ENCODE measurements around the gene CYTH1.

The CYTH1 gene

DNA sequence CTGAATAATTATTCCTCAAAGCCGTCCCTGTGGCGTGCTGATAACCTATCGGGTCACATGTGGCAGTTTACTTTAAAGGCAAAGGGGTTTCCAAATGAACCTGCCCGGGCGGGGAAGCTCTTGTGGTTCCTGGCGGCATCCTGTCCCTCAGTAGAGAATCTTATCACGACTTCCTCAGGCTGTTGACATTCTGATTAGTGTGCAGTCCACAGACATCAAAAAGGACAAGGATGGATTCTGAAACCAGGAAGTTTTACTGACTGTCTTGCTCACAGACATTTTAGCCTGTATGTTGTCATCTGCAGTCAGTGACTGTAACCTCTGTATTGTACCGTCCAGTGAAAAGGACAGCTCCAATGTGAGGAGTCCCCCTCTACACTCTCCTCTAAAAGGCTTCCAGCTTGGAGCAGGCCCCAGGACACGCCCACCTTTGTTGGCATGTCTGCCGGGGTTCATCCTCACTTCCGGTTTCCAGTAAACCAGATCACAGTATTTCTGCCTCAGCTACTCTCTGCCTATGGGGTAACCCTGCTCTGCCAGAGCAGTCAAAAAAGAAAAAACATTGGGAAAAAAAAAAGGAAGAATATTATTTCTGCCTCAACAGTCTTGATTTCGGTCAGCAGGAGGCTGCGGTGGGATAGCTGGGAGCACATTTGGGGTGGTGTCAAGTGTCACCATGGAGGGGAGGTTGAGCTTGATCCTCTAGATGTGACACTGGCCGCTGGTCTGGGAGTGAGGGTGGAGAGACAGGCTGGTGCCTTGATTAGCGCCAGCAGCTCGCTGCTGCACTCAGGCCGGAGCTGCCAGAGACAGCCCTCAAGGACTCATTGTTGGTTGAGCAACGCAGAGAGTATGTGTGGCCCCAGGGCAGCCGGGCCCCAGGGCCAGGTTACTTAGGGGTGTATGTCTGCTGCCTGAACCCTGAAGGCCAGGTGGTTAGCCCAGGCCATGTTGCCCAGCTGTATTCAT, 115.8 kb downstream of the CYTH1 start:
- peak; percentile 30 for DNase-seq (ENCODE audit: low read depth)
- TF ChIP-seq CTCF (conservative IDR thresholded peaks at IDR 0.05; ENCODE audit: low read length) = no peak
- no peak overlapping the region for H3K4me3 ChIP-seq (ENCODE audit: low read length)

GRCh38 chr17:78665387-78665951, 116.6 kb downstream of the CYTH1 start:
- TF ChIP-seq CTCF (conservative IDR thresholded peaks at IDR 0.05; ENCODE audit: low read length) = no peak

DNA sequence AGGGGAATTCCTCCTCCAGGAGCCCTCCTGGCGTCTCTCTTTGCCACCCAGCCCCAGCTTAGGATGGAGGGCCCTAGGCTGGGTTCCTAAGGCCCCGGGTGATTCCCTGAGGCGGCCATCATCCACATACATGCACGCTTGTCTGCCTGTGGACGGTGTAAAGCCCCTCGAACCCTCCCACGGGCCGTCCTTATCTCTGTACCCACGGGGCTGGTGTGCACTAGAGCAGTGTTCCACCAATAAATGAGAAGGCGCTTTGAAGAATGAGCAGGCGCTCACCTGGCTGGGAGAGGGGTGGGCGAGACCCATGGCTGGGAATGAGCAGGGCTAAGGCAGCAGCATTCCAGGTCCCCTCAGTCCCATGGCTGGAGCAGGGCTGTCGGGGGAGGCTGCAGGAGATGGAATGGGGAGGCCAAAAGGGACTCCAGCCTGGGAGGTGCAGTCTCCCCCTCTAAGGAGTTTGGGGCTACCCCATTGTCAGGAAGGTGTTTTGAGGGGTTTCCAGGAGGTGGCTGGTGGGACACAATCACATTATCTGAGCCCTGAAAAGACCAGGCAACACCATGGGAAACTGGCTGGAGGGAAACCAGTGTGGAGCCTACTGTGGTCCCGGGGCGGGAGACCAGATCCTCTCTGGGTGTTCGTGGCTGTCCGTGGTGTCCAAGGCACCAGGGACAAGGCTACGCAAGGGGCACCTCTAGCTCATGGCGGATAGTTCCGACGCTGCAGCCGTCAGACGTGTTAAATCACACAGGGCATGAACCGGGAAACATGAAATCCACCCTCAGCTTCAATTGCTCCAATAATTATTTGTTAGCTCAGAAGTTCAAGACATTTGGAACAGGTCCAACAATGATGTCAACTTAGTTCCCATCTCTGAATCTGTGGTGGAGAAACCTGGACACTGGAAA, 117.3 kb downstream of the CYTH1 start:
- H3K4me3 ChIP-seq (ENCODE audit: low read length) = no peak overlapping the region
- no peak for DNase-seq (ENCODE audit: low read depth)
- TF ChIP-seq CTCF (conservative IDR thresholded peaks at IDR 0.05; ENCODE audit: low read length) = no peak

More at GRCh38 chr17:78665387-78665951, 116.6 kb downstream of the CYTH1 start:
- DNase-seq (ENCODE audit: low read depth) = no peak
- H3K4me3 ChIP-seq (ENCODE audit: low read length) = no peak overlapping the region

- TF ChIP-seq CTCF (conservative IDR thresholded peaks at IDR 0.05; ENCODE audit: low read length) = no peak
- no peak overlapping the region for H3K4me3 ChIP-seq (ENCODE audit: low read length)
- peak; percentile 24 for DNase-seq (ENCODE audit: low read depth)
These were observed 120.8 kb downstream of the CYTH1 start for GRCh38 chr17:78661093-78661770.

DNA sequence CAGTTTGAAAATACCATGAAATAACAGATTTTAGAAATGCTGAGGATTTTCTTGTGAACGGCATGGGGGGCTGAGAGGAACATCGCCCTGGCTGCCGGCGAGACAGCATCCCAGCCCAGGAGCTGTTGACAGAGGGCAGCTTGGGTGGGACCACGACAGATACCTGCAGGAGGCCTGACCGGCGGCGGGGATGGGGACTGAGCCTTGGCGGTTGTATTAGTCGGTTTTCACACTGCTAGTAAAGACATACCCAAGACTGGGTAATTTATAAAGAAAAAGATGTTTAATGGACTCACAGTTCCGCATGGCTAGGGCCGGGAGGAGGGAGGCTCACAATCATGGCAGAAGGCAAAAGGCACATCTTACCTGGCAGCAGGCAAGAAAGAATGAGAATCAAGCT, 122.5 kb downstream of the CYTH1 start:
- no peak overlapping the region for H3K4me3 ChIP-seq (ENCODE audit: low read length)
- DNase-seq (ENCODE audit: low read depth) = no peak
- TF ChIP-seq CTCF (conservative IDR thresholded peaks at IDR 0.05; ENCODE audit: low read length) = no peak

- TF ChIP-seq CTCF (conservative IDR thresholded peaks at IDR 0.05; ENCODE audit: low read length) = no peak
- no peak overlapping the region for H3K4me3 ChIP-seq (ENCODE audit: low read length)
- peak; percentile 67 for DNase-seq (ENCODE audit: low read depth)
These were observed 123.7 kb downstream of the CYTH1 start for GRCh38 chr17:78658281-78658785.
